Gastrocnemius medialis (tissue), 4 donors: Measurements from ENCODE around the gene ARHGAP12.

Experiments
- POLR2A ChIP-seq, 2 donors: fragments of 450-650 bp; IDR thresholded peaks; one replicate each; pipeline ENCODE4 v1.6.1; 2017; ENCODE audit warnings: antibody characterized with exemption in 2 of 2, mild to moderate bottlenecking in 2 of 2, moderate library complexity in 2 of 2
- TF ChIP-seq, protein P1 (sequence below), 5 experiments: fragments of 450-650 bp in 3 of 5; fragments of 200-600 bp in 2 of 5; sonication (generic) in 2 of 5; IDR thresholded peaks in 4 of 5; conservative IDR thresholded peaks in 1 of 5; 1 replicate in 4 of 5; 2 replicates in 1 of 5; pipeline ENCODE4 v1.5.1; 2016 to 2019; ENCODE audit warnings: antibody characterized with exemption in 5 of 5, mild to moderate bottlenecking in 3 of 5, moderate library complexity in 3 of 5

DNA sequence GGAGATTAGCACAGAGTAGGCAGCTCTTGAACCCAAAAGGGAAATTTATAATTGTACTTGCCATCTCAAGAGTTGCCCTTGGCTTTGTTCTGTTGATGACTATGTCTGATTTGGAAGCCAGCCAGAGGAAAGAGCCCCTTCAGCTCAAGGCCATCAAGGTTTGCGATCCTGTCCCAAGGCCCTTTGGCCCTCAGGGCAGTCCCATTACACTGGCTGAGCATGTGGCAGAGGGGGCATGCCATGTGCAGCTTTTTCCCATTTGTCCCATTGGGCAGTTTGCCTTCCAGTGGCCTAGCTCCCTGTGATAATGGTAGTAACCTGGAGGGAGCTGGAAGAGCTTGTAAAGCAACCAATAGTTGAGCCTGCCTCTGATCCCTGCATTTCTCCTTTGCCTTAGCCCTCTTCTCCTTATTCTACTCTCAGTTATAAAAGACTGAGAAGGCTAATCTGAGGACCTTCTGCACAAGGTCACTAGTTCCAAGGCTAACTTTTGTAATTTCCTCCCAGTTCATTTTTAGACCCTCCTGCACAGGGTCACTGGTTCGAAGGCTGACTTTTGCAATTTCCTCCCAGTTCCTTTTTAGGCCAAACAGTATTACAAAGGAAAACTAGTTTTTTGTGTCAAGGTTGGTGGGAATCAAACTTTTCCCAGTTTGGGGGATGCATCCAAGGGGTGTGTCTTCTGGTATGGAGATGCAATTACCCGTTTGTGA, 31.0 kb upstream of the ARHGAP12 start:
- TF ChIP-seq, protein P1, sequence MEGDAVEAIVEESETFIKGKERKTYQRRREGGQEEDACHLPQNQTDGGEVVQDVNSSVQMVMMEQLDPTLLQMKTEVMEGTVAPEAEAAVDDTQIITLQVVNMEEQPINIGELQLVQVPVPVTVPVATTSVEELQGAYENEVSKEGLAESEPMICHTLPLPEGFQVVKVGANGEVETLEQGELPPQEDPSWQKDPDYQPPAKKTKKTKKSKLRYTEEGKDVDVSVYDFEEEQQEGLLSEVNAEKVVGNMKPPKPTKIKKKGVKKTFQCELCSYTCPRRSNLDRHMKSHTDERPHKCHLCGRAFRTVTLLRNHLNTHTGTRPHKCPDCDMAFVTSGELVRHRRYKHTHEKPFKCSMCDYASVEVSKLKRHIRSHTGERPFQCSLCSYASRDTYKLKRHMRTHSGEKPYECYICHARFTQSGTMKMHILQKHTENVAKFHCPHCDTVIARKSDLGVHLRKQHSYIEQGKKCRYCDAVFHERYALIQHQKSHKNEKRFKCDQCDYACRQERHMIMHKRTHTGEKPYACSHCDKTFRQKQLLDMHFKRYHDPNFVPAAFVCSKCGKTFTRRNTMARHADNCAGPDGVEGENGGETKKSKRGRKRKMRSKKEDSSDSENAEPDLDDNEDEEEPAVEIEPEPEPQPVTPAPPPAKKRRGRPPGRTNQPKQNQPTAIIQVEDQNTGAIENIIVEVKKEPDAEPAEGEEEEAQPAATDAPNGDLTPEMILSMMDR (IDR thresholded peaks at IDR 0.05 in 4 of 5, conservative IDR thresholded peaks at IDR 0.05 in 1 of 5), result no peak
- TF ChIP-seq POLR2A (IDR thresholded peaks at IDR 0.05), result no peak
